NCI-H82 (cell line): ENCODE data around the gene SNHG17.
"Not testable (repeated sequence)": the region's sequence is repeated elsewhere in the genome, so short reads cannot be mapped to it uniquely, and the experiment has no call there.

Experiments used
- DNase-seq: peaks from one replicate; lab custom pipeline; 2025; lab: John Stamatoyannopoulos, UW

The SNHG17 gene

DNA sequence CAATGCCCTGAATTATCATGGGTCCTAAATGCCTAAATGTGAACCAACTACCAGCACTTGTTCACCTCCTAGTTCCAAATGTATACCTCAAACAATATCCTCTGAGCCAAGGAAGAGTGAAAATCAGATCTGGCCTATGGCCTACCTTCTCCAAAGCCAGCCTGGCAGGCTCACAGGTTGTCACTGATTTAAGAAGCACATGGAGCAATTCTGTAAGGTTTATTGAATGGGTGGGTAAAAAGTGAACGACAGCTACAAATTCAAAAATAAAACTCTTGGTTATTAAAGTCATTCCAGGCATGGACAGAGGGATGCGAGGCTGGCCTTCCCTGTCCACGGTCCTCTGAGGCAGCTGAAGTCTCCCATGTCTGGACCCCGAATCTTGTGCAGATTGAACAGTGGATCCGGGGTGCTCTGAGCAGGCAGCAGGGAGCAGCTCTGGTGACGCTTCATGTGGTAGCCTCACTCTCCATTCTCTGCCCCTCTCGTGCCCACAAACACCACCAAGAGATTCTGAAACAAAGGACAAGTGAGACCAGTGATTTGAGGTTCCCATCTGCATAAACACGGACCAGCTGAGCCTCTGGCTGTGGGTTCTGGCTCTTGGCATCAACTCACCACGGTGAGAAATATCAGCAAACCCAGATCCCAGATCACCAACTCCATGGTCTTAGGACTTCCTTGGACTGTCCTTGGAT lies 14.6 kb downstream of the SNHG17 start:
- DNase-seq: no peak

DNA sequence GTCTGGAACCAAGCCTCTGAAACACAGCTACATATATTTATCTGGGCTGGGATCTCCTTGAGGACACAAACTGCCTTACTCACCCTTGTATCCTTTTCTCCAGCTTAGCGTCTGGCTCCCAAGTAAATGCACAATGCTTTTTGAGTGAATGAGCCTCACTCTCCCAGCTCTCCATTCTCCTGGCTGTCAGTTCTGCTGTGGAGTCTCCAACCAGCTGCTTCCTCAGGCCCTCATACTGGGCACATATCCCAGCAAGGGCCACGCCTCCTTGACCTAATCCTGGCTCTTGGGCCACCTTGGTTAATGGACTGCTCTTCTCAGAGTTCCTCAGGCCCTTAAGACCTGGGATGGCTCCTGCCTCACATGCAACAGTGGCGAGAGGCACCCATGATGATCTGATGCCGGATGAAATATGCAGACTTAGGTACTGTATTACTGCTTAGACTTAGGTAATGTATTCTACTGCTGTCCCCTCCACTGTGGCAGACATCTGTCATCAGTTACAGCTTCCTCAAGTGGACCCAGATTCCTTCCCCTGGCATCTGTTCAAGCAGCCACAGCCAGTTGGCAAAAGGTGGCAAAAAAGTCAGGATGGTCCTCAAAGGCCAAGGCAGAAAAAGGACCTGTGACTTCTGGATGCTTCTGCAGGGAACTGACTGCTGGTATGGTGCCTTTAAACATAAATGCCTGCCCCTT lies 16.5 kb downstream of the SNHG17 start:
- peak; percentile 47 for DNase-seq

DNA sequence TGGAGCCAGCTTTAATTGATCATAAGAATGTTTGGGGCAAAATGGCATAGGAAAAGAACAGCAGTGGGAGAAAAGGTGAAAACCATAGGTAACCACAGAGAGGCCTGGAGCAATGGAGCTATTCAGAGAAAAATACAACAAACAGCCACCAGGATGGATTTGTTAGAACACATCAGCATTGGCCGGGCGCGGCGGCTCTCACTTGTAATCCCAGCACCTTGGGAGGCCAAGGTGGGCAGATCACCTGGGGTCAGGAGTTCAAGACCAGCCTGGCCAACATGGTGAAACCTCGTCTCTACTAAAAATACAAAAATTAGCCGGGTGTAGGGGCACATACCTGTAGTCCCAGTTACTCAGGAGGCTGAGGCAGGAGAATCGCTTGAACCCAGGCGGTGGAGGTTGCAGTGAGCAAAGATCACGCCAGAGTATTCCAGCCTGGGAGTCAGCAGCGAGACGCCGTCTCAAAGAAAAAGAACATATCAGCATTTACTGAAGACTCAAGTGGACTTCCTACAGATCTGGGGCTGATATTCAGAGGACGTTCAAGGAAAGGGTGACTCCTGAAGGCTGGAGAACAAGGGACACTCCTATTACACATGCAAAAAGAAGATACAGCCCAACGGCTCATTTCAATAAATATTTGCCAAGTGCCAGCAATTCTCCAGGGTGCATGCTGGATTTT lies 20.2 kb downstream of the SNHG17 start:
- DNase-seq: no peak

DNA sequence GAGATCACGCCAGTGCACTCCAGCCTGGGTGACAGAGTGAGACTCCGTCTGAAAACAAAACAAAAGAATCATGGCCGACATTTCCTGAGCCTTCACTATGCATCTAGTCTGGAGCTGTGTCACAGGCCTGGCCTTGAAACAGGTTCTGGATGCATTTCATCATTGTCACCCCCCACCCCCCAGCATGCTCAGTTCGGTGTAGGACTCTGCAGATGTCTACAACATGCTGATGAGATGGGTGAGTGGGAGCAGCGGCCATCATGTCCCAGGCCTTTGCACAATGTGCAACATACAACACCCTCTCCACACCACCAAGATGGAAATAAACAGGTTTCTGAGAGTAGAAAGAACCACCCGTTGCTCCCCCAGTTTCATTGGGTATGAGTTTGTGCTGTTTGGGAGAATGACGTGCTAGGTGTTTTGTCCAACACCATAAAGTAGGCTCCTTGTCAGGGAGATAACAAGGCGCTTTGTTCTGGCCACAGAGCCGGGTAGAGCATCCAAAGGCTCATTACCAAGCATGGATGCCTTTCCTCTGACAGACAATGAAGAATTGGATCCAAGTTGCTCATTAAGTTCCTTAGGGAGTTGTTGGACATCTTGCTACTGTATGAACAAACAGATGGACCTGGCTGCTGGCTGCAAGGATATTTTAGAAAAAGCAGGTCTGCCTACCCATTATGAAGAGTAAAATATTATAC lies 22.1 kb downstream of the SNHG17 start:
- no peak for DNase-seq

DNA sequence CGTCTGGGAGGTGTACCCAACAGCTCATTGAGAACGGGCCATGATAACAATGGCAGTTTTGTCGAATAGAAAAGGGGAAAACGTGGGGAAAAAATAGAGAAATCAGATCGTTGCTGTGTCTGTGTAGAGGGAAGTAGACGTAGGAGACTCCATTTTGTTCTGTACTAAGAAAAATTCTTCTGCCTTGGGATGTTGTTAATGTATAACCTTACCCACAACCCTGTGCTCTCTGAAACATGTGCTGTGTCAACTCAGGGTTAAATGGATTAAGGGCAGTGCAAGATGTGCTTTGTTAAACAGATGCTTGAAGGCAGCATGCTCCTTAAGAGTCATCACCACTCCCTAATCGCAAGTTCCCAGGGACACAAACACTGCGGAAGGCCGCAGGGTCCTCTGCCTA lies 27.3 kb downstream of the SNHG17 start:
- peak; percentile 46 for DNase-seq

DNA sequence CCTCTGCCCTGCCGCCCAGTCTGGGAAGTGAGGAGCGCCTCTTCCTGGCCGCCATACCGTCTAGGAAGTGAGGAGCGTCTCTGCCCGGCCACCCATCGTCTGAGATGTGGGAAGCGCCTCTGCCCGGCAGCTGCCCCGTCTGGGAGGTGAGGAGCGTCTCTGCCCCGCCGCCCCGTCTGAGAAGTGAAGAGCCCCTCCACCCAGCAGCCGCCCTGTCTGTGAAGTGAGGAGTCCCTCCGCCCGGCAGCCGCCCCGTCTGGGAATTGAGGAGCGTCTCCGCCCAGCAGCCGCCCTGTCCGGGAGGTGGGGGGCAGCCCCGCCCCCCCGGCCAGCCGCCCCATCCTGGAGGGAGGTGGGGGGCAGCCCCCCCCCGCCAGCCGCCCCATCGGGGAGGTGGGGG lies 27.8 kb downstream of the SNHG17 start:
- DNase-seq: no peak

DNA sequence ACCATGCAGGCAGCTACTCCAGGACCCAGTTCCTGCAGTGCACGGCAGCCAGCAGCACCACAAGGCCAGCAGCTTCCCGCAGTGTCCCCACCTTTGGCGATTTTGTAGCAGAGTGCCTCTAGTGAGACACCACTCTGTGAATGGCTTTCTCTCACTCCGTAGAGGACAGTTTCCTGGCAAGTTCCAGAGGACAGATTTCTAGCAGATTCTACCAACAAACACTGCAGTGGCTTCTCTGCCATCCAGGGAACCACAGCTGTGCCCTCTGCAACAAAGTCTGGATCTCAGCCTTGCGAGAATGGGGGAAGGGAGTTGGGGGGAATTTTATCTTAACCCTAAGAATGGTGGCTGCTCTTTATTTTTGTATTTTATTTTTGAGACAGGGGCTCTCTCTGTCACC lies 28.7 kb downstream of the SNHG17 start:
- DNase-seq: no peak

DNA sequence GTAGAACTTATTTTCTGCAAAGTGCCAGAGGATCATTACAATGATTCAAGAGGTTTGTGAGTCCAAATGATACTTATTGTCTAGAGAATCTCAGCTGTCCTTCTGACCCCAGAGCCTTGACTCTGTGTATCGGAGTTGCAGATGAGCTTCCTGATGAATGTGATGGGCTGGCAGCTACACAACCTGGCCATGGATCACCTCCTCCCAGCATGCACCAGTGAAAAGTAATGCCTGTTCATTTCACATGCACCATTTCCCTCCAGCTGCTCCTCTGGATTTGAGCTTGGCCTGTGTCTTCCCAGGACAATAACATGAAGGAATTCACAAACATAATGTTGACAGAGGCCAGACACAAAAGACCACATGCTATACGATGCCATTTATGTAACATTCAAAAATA lies 30.0 kb downstream of the SNHG17 start:
- no peak for DNase-seq

DNA sequence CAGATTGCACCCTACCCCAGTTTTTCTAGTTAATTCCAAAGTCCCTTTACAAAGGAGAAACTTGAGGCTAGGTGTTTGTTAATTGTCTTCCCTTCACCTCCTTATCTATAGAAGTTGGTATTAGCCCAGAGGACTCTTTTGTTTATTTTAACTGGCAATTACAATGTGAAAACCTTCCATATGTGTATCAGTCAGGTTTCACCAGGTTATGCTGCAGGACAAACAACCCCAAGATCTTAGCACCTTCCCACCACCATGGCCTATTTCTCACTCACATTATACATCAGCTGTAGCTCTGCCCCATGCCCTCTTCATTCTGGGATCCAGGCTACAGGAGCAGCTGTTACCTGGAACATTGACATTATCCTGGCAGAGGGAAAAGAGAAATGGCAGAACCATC lies 31.1 kb downstream of the SNHG17 start:
- DNase-seq: no peak

DNA sequence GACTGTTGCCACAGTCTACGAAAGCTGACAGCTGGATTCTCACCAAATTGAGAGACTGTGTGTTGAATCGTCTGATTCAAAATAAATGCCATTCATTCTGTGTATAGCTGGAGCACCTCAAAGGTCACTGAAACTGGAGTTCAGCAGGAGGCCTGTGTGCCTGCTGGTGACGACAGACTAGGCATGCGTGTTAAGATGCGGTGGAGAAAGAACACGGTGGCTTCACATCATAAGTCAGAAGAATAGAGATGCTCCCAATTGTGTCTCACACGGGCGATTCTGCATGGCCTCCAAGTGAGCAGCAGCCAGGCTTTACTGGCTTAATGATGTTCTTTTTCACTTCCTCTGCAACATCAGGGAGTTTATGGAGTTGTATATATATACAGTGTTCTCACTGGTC lies 32.3 kb downstream of the SNHG17 start:
- no peak for DNase-seq

DNA sequence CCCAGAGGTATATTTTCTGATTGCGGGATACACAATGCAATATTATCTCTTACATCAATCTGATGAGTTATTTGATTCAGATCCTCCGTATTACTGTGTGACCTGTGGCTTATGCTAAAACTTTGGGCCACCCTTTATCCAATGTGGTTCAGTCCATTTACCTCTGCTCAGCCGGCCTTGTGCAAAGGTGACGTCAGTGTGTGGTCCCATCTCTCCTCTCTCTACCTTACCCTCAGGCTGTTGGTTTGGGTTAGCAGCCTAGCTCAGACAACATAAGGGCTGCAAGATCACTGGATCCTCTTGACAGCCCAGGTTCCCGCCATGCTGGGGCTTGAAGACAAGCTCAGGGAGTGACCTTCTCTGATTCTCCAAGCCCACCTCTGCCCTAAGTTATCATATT lies 33.0 kb downstream of the SNHG17 start:
- no peak for DNase-seq

DNA sequence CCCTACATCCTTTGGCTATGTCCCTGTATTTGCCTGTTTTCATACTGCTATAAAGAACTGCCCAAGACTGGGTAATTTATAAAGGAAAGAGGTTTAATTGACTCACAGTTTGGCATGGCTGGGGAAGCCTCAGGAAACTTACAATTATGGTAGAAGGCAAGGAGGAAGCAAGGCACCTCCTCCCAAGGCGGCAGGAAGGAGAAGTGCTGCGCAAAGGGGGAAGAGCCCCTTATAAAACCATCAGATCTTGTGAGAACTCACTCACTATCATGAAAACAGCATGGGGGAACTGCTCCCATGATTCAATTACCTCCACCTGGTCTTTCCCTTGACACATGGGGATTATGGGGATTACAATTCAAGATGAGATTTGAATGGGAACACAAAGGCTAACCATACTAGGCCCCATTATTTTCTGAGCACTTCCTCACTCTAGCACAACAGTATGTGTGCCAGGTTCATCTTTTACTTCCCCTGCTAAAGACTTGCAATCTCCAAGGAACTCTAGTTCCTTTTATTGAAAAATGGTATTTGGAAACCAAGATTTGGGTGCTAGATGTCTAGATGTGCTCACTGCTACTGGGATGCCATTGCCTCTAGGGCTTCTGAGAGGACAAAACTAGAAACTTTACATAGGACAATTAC lies 39.3 kb downstream of the SNHG17 start:
- peak; percentile 93 for DNase-seq

DNA sequence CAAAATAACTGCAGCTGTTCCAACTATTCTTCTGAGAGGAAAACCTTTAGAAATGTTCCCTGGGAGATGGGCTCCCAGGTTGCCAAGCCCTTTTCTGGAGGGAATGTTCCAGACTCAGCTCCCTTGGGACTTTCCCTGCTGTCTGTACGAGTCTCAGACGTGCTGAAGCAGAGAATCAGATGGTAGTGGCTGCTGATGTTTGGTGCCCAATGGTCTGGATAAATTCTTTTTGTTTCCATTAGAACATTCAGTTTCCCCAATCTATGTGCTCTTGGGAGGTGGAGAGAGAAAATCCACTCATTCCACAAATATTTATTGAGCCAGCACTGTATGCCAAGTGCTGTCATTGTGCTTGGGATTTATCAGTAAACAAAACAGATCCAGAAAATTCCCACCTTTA lies 40.0 kb downstream of the SNHG17 start:
- peak; percentile 53 for DNase-seq

DNA sequence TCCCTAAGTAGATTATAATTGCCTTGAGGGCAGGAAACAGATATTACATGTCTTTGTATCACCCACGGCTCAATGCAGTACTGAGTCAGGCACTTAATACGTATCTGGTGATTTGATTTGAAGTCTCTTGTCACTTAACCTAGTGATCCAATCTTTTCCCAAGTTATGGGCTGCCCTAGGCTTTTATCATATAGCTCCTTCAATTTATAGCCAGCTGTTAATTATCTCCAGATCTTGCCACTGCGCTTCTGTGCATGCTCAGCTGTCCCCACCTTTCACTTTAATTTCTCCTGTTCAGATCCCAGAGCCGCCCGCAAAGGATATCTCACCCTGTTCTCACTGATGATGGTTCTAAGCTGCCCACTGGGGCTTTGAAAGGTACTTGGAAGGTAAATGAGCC lies 41.9 kb downstream of the SNHG17 start:
- DNase-seq: no peak

DNA sequence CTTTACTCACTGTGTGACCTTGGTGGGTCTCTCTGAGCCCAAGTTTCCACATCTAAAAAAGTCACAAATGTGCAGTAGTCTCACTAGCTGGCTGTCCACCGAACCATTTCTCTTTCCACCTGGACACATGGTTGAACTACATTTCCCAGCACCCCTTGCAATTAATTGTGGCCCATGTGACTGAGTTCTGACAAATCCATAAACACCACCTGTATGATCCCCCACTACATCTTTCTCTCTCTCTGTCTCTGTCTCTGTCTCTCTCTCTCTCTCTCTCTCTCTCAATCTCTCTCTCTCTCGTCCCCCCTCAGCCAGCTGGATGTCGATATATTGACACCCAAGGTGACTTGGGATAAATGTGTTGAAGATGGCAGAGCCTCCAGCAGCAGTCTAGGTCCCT lies 42.8 kb downstream of the SNHG17 start:
- peak; percentile 68 for DNase-seq

DNA sequence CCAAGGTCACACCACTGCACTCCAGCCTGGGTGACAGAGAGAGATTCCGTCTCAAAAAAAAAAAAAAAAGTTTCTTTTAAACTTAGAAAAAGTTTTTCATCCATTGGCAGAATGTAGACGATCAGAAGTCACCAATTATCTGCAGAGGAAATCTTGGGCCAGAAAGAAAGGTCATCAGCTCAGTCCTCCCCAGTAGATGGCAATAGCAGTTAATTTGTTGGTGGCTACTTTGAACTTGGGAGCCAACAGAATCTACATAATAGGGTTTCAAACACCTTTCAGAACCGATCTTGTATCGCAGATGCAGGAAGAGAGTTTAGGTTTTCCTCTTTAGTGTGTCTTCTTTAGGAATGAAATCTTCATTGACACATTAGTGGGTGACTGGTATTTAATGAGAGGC lies 47.2 kb downstream of the SNHG17 start:
- no peak for DNase-seq

DNA sequence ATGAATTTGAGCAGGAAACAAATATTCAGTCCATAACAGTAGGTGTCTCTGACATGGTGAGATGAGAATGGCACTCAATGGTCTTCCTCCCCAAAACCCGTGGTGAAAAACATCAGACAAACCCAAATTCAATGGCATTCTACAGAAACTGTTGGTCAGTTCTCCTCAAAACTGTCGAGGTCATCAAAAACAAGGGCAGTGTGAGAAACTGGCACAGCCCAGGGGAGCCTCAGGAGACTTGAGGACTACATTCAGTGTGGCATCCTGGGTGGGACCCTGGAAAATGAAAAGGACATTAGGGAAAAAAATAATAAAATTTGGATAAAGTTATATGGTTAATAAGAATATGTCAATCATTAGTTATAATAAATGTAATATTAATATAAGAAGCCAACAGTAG lies 48.3 kb downstream of the SNHG17 start:
- DNase-seq: no peak

DNA sequence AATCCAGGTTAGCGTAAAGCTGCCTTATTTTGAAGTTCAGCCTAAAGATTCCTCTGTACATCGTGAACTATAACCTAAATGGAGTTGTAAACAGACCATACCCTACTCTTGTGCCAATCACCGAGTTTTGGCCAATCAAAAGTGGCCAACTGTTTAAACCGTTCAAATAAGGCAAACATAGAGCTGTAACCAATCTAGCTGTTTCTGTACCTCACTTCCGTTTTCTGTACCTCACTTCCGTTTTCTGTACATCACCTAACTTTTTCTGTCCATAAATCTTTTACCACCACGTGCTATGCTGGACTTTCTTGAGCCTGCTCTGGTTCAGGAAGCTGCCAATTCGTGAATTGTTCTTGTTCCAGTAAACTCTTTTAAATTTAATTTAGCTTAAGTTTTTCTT lies 49.1 kb downstream of the SNHG17 start:
- DNase-seq: no peak

DNA sequence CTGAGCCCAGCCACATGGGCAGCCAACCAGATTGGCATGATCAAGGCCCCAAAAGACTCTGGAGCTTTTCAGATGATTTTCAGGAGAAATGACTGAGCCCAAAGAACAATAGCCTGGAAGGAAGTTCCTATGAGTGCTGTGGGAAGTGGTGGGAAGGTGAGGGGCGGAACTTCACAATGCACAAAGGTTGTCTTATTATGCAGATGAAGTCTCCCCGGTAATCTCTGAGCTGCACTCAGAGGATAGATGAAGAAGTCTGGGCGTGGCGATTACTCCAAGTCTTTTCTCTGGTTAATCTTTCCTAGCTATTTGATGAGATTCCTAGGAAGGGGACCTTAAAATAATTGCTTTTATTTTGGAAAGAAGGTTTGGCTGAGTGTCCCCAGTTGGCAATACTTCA lies 52.0 kb downstream of the SNHG17 start:
- DNase-seq: no peak

DNA sequence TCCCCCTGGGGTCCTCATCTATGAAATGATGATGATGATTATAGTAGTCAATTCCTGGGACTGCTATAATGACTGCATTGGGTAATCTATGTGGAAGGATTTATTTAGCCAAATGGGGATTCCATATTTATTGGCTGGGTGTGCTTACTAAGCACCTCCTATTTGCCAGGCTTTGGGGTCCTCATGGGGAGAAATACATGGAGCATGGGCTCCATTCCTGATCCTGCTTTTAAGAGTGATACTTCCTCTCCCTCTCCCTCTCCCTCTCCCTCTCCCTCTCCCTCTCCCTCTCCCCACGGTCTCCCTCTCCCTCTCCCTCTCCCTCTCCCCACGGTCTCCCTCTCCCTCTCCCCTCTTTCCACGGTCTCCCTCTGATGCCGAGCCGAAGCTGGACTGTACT lies 57.3 kb downstream of the SNHG17 start:
- DNase-seq: not testable (repeated sequence)

DNA sequence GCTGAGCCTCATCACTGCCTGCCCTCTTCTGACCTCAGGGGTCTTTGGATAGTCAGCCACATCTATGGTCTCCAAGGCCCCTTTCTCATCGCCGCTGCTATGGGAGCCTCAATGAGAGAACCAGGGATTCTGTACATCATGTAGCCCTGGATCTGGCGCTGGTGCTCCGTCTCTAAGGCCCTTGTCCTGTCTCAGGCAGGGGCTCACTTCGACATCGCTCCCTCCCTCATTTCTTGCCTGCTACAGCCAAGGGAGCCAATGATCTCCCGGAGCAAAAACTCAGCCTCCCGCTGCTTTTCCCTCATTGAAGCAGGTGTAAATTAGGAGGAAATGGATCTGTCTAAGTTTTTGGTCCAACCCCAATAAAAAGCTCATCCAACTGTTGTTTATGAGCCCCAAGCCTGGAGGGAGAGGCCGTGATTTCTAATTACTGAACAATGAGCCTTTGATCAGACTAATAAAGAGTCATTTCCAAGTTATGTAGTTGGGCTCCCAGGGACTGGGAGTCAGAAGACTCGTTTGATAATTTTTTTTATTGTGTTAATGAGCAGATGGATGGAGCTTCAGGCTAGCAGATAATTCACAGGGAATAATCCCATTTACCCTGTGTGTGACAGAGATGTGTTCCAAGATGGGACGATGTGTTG lies 58.0 kb downstream of the SNHG17 start:
- peak; percentile 96 for DNase-seq

DNA sequence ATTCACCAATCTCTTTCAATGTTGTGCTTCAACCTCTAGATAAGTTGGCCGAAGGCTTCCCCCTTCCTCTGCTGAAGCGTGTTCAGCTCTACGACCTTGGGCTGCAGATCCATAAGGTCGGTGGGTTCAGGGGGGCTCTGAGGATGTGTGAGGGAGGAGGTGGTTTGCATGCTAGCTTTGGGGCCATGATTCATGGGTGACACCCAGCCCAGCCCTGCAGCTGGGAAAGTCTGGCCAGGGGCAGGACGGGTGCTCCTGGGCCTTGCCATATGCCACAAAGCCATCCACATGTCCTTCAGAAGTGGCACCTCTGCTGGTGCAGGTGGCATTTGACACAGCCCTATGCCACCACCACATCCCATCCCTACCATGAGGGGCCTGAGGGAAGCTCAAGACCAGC lies 61.2 kb downstream of the SNHG17 start:
- no peak for DNase-seq
